ENCODE measurements around the gene SOX6.
"Not testable (repeated sequence)": the region's sequence is repeated elsewhere in the genome, so short reads cannot be mapped to it uniquely, and the experiment has no call there.

SOX6 gene

DNA sequence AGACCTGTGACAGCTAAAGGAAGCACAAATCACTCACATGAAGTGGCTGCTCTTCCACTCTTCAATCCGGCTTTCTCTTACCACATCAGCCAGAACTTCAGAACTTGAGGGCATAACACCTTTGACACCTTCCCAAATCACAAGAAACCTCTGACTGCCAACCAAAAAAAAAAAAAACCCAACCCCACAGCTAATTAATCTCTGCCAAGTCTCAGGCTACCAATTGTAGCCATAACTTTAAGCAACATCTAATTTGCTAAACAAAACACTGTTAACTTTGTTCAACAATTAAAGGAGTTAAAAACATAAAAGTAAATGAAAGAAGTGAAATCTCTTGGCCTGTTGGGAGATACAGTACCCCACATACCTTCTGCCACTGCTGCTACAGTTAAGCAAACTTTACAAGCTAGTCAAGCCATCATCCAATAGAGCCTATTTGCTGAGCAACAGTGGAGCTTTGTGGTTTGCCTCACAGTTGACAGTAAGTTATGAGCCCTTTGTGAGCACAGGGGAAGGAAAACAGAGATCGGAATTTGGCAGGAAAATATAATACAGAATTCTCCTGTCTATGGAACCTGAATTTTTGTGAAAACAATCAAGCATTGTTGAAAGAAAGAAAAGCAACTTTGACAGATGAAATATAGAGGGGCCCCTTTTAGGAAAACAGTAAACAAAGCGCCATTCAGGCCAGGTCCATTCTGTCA is at the start of gene SOX6:
Gene SOX6 (minus strand): TSS at position 490 of the 704 bp plus-strand sequence. CDS start 15,298 bp downstream, outside the sequence.
- DNase-seq: no peak

DNA sequence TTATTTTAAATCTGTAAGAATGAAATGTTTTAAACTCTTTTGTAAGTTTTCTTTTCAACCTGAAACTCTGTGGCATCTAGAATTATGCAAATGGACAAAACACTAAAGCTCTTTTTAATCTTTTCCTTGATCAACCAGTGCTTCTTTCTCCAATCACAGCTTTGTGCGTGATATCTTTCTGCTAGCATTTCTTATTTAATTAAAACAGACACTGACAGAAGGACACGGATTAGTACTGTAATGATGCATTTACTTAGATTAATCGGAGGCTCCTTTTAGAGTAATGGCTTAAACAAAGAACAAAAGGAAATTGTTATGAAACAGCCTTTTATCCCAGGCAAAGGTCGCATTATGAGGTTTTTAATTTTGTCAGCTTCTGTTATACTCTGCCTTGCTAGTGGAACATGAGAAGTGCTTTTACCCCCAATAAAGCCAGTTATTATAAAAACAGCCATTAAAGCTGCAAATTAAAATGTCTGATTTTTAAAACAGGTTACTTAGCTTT is 48.5 kb upstream of the SOX6 start:
- DNase-seq: no peak

DNA sequence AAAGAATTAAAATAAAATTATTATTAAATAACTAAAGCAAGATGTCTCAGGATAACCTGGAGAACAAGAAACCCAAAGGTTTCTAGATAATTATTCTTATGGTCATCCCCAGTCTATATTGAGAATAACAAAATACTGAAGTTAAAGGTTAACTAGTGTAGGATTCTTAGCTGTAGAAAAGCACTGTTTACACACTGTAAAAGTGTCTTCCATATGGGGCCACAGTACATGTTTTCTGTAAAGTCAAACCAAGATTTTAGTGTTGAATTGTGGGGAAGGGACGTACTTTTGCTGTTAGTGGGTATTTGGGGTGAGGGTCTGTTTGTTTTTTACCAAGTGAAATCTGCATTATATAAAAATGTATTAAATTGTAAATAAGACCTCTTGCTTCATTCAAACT is 47.5 kb upstream of the SOX6 start:
- no peak for DNase-seq

DNA sequence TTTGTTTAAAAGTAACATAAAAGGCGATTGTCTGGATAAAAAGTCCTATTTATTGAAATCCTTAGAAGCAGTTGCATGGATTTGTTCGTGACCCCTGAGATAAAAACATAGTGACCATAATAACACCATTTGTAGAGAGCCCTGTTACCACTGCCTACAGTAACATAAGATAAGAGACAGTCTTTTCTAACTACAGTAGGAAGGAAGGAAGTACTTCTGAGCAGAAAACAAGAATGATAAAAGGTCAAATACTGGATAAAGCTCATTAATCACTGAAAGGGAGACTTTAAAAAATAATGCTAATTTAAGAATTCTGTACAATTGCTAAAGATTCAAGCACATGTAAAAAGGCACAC is 47.1 kb upstream of the SOX6 start:
- no peak for DNase-seq

DNA sequence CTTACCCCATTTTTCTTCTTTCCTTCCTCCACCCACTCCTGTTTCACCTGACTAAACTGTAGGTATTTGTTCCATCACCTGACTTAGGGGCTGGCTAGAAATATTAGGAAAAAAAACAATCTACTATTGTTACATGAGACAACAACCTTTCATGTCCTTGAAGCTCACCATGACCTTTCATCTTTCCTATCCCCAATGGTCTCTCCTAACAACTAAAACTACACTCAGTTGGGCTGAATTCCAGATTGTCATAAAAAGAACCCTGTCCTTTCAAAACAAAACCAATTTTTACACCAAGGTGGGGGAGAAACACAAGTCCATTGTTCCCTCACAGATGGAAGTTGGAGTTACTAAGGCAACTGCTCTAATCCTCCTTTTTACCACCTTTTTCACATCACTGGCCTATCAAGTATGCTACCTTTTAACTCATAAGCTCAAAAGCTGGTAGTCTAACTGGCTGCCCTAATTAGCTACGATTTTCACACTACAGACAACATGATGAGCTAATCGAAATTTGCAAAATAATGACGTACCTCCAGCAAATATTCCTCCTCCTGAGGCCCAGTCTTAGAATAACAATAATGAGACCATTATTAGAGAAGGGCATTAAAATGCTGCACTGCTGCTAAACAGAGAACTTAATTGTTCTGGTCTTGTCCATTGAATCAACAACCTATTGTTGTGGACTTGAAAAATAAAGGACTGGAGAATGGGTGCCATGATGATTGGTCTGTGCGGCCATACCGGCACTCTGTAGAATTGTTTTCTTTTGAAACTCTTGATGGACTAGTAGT is 46.5 kb upstream of the SOX6 start:
- DNase-seq: no peak

DNA sequence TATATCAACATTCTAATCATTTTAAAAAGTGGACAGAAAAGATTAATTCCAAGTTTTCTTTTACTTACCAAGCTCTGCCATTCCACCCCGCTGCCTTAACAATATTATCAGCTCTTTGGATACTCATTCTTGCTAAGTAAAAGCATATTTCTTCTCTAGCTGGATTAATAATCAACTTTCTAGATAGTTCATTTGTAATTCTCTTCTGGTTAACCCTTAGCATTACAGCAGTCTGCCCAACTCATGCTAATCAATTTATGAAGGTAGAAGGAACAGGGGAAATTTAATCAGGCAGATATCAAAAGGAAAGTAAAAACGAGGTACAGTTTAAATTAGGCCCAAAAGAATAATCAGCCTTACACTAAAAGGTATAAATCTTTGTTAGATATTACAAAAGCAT is 41.0 kb upstream of the SOX6 start:
- no peak for DNase-seq

DNA sequence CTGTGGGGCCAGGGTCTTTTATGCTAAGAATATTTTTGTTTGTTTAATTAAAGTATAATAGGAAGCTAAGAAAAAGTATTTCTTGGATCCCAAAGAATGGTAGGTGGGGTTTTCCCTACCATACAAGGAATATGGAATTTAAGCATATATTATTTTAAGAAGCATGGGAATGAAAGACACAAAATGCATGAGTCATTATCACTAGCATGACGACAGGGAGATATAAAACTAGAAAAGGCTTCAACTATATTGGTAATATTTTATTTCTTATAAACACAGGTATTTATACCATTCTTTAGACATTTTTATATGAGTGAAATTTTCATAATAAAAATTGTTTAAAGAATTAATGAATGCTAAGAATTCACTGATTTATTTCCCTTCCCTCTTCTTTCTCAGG is 39.3 kb upstream of the SOX6 start:
- no peak for DNase-seq

DNA sequence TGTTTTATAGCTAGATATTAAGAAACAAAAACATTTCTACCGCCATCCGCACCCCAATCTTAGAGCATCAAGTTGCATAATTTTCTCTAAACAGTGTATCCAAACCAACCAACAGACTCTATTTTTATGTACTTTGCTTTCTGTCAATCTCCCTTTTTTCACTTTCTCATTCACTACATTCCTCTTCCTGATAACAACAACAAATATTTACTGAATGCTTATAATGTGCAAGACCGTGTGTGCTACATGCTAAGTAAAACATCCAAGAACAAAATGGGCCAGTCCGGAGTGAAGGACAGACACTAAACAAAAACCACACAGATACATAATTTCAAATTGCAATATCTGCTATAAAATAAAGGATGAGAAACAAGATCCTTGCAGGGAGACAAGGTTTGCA is 38.6 kb upstream of the SOX6 start:
- DNase-seq: no peak

DNA sequence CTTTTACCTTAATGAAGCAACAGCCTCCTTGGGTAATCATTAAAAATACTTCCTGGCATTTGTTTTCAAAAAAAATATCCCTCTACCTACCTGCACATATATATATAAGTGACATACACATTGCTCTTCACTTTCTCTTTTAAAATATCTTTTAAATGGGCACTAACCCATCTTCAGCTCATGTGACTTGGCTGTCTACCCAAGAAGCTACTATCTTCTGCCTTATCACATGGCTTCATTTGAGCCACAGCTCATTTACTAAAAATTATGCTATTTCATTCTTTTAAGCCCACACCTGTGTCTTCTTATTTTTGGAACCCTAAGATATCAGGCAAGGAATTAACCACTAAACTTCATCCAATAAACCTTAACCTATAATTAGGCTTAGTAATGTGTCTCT is 37.0 kb upstream of the SOX6 start:
- no peak for DNase-seq

DNA sequence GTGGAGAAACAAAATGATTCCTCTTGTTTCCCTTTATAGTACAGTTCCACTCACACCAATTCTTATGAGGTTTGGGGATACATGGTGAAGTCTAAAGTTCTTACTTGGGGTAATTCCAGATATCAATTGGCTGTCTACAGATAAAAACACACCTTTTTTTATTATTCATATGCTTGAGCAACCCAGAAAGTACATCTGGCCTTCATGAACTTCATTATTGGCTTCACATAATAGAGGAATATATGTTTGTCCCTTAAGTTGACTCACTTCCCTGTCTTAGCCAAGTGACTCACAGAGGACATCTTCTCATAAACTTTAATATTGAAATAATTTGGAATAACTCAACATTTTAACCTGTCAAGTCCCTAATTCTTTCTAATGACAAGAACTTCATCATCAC is 36.3 kb upstream of the SOX6 start:
- no peak for DNase-seq

DNA sequence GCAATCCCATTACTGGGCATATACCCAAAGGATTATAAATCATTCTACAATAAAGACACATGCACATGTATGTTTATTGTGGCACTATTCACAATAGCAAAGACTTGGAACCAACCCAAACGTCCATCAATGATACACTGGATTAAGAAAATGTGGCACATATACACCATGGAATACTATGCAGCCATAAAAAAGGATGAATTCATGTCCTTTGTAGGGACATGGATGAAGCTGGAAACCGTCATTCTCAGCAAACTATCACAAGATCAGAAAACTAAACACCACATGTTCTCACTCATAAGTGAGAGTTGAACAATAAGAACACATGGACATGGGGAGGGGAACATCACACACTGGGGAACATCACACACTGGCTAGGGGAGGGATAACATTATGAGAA is 34.5 kb upstream of the SOX6 start:
- not testable (repeated sequence) for DNase-seq

DNA sequence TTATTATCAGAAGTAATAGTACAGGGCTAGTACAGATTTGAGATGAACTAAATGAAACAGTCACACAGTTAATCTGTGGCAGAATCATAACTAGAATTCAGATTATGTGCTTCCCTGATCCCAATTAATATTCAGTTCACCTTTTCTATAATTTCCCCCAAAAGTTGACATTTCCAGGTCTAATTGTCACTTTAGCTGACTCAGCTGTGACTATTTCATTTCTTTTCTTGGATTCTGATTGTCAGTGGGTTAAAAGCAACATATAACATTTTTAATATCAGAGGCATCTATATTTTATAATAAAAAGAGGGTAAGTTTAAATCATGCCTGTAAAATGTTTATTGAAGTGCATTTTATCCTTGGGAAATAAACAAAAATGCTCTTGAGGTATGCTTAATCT is 28.8 kb upstream of the SOX6 start:
- no peak for DNase-seq

DNA sequence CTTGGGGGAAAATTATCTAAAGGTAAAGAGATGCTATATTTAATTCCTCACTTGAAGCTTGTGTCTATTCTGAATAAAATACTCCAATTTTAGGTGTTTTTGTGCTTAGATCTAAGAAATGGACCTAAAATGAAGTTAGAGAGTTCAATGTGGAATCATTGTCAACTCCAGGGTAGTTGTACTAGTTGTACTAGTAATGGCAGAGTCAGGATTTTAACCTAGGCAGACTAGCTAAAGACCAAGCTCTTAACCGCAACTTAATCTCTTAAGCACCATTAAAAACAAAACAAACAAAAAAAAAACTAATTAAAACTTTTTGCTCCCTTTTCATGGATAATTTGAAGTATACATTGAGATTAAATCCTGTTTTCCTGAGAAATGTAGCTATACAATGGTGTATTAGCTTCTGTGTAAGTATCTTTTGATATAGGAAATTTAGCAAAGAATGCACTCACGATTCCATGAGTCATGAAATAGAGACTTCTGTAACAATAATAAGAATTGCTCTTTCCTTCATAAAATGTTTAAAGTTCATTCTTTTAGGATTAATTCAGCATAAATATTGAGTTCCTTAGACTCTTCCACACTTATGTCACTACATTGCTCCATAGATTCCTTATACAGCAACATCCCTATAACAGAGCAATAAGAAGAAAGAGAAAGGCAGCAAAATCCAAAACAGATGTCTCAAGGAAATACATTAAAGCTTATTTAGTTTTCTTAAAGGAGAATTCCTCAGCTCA is 26.5 kb upstream of the SOX6 start:
- DNase-seq: no peak

DNA sequence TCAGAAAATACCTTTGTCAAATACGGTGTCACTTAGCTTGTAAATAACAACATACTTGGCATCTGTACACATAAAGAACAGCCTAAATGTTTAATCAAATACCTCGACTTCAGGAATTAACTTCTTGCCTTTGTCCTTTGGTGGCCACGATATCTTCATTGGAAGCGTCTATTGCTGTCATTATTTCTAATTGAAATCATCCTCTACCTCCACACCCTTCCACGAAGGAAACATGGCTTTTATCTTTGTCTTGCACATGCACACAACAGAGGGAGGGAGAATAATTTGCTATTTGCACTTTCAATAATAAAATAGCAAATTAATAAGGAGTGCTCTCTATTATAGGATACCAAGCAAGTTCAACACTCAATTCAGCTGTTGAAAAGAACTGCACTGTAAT is 25.8 kb upstream of the SOX6 start:
- no peak for DNase-seq

DNA sequence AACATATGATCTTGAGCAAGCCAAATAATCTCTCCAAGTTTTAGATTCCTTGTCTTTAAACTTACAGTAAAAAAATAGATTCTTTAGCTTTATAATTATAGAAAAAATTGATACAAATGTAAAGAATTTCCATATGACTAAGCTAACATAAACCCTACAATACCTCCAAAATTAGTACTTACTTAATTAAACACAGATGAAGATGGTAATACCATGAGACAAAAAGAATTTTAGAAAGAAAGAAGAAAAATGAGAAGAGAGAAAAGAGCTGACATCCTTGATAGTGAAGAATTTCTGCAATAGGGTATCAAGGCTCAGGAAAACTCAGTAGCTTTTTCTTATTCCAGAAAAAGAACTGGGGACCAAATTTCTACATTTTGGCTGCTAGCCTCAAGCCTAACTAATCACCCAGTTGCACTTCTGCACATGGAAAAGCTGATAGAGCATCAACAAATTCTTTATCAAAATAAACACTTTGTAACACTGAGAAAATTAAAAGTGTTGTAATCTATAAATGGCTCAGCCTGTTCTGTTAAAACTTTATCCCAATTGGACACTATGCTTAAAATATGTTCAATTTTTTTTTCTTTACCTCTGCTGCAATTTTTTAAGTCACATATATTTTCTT is 24.7 kb upstream of the SOX6 start:
- no peak for DNase-seq

DNA sequence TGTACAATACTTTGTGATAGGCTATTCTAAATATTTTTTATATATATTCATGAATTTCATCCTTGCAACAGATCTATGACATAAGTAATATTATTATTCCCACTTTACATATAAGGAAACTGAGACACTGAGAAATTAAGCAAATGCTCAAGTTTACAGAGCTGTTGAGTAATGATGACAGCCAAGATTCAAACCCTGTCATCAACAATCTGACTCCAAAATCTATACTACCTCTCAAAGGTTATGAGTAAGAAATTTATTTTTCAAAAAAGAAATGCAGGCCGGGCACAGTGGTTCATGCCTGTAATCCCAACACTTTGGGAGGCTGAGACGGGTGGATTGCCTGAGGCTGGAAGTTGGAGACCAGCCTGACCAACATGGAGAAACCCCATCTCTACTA is 22.6 kb upstream of the SOX6 start:
- no peak for DNase-seq

DNA sequence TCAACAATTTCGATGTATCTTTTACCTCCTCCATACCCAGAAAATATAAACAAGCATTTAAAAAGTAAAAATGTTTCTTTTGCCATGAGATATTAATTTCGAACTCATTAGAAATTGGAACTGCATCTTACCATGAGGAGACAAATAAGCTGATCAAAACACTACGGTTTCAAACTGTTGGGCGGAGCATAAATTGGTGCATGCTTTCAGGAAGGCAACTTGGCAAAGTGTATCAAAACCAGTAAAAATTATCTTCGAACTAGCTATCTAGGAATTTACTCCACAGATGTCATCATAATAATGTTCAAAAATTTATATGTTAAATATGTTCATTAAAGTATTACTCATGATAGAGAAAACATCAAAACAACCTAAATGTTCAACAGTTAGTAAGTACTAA is 21.4 kb upstream of the SOX6 start:
- no peak for DNase-seq

DNA sequence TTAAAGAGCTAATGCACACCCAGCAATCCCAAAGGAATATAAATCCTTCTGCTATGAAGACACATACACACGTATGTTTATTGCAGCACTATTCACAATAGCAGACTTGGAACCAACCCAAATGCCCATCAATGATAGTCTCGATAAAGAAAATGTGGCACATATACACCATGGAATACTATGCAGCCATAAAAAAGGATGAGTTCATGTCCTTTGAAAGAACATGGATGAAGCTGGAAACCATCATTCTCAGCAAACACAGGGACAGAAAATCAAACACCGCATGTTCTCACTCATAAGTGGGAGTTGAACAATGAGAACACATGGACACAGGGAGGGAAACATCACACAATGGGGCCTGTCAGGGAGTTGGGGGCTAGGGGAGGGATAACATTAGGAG is 19.3 kb upstream of the SOX6 start:
- not testable (repeated sequence) for DNase-seq

DNA sequence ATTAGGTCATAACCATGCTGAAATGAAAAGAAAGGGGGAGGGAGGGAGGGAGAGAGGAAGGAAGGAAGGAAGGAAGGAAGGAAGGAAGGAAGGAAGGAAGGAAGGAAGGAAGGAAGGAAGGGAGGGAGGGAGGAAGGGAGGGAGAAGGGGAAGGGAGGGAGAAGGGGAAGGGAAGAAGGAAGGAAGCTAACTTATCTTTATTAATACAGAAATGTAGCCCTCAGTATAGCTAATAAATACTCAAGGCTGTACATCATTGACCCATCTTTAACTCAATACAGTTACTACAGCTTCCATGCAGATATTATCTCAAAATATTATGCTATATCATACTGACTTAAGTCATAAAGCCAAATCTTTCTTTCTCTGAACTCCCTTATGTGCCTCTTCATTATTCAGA is 17.4 kb upstream of the SOX6 start:
- DNase-seq: no peak

DNA sequence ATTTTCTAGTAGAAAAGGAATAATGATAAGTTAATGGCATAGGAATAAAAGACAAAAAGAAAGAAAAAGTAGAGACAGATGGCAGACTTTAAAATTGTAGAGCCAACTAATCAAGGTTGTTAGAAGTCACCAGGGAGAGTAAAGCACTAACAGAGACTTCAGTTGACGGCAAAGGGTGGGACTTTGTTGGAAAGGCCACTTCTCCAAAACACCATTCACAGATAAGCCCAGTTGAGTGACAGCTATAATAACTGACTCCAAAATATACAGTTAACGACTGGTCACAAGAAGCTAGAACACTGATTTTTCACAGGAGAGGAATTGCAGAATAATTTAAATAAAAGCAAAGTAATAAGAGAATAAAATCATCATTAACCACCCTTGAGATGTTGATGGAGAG is 16.0 kb upstream of the SOX6 start:
- DNase-seq: no peak

DNA sequence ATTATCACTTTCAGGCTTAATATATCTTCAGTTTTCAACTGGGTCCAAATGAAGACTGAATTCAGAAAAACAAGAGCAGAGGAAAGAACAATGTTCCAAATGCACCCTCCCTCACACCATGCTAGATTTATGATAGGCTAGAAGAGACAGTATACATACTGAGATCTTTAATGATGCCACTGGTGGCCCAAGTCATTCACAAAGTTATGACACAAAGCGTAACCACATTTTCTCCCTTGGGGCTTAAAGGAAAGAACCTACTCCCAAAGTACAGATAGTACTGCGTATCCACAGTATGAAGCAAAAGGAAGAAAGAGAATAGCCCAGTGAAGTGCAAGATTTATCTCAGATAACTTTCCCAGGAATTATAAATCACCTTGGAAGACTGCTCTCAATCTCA is 10.9 kb upstream of the SOX6 start:
- no peak for DNase-seq

DNA sequence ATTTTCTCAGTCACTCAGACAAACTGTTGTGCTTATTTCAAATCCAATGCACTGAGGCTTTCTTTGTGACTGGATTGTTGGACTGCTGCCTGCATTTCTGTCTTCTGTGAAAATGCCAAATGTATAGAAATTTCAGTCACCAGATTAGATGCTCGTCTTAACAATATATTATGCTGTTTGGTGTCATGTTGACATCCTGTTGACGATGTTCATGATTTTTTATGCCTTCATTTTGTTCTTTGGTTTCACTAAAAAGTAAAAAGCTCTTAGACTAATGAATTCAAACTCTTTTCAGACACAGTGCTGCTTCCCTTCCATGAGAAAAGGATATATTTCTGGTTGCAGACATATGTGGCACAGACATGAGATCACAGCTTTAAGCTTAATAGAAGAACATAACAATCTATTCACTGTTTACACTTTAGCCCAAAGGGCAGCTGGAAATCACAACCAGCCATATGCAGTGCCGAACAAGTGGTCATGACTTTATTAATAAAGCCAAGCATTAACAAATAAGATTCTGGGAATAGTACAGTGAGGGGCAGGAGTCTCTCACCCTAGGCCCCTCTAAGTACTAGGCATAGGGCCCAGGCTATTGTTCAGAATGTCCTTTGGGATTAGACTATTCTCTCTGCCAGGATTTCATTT is 9.4 kb upstream of the SOX6 start:
- no peak for DNase-seq

DNA sequence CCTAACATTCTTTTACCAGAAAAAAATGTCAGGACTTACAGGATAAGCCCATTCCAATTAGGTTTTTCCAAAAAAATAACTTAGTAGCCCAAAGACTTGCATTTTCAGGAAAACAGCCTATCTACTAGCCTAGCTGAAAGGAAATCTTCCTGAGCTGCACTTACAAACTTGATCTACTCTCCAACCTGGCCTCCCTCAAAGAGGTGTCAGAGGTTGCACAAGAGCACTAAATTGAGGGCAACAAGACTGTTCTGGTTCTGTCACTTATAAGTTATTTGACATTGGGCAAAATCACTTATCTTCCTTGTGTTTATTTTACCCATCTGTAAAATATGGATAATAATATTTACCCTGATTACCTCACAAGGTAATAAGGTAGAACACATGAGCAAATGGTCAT is 7.9 kb upstream of the SOX6 start:
- DNase-seq: no peak

Data from Kasumi-1 (cell line).